ENCODE data around the gene M1AP.

The M1AP gene

DNA sequence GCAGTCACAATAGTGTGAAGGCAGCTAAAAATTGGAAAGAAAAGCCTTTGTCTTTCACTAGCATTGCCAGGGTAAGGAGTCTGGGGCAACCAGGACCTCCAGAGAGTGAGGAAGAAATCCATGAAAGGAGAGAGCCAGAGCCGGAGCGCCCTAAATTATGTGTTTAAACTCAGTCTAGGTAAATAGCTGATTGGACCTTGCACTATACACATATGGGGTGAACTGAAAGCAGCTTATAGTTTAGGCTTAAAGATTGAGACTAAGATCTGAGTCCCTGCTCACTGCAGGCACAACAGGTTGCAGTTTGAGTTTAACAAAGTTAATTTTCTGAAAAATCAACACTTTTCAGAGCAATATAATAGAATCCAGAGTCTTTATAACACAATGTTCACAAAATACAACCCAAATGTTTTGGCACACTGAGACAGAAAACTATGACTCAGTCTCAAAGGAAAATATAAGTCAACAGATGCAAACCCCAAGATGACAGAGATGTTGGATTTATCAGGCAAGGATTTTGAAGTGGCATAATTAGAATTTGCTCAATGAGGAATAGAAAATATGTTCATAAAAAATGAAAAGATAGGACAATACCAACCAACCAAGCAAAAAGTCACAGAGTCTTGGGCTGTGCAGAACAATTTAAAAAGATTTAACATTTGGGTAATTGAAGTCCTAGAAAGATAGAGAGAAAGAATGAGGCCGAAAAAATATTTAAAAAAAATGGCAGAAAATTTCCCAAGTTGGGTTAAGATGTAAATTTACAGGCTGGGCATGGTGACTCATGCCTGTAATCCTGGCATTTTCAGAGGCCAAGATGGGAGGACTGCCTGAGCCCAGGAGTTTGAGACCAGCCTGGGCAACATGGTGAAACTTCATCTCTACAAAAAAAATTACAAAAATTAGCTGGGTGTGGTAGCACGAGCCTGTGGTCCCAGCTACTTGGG, 54.0 kb downstream of the M1AP start:
- FAIRE-seq: no peak

DNA sequence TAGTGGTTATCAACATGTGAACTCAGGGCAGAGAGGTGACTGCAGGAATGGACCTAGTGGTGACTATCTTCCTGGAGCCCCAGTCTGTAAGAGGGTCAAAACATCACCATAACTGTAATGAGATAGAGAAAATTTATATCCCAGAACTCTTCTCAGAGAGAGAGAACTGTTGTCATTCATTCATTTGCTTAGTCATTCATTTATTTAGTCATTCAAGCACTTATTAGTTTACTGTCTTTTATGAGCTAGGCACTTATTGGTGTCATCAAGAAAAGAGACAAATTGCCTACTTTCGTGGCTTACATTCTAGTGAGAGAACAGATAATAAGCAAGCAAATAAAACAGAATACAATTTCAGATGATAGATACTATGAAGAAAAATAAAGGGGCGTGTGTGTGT, 59.5 kb downstream of the M1AP start:
- no peak for FAIRE-seq

DNA sequence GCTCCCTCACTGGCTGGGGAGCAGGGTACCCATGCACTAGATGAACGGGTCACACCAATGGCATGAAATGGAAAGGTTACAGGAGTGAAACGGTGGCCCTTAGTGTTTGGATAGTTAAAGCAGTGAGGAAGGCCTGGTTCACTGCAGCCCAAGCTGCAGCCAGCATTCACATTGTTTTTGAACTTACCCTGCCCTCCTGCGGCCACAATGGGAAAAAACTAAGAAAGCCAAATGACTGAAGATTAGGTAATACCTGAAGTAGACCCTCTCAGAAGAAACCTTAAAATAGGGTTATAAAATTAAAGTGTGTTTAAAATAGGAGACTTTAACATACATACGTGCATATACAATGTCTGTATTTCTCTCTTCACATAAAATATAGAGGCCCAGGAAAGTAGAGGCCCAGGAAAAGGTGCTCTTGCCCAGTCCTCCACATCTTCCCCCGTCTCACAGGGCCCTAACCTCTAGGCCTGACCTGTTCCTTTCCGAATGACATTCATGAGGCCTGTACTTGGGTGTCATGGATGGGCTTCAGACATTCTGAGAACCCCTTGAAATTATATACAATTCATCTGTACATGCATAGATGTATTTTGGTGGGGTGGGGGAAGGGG, 60.4 kb downstream of the M1AP start:
- FAIRE-seq: no peak

GRCh38 chr2:74585406-74586185, 62.5 kb downstream of the M1AP start:
- FAIRE-seq: no peak

- FAIRE-seq: no peak
Measured at GRCh38 chr2:74584088-74584645, 64.0 kb downstream of the M1AP start.

GRCh38 chr2:74583504-74583903, 64.6 kb downstream of the M1AP start:
- FAIRE-seq: no peak

DNA sequence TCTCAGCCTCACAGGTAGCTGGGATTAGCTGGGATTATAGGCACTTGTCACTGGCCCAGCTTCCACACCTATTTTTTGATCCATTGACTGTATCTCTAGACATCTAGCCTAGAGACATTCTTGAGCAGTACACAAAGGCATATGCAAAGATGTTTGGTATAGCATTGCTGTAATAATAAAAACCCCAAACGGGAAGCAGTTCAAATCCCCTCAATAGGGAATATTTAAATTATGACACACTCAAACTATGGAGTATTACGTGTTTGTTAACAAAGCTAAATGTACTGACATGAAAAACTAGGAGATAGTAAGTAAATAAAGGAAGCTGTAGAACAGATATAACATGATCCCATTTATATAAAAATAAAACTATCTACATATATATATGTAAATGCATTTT, 65.9 kb downstream of the M1AP start:
- no peak for FAIRE-seq

DNA sequence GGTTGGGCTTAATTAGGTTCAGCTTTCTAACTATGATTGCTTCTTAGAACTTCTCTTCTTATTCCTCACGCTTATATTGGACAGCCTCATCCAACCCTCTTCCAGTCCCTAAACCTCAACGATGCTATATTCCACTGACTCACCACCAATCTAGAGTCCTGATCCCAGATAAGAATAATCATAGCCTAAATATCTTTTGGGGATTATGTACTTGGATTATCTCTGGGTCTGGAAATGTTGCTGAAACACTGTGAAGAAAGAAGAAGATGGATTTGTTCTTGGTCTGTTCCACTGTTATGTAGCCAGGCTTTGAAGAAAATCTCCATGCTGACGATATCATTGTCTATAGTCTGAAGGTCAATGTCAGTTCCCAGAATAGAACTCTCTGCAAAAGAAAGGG, 66.7 kb downstream of the M1AP start:
- FAIRE-seq: no peak

- no peak for FAIRE-seq
Measured at GRCh38 chr2:74578408-74578807, 69.7 kb downstream of the M1AP start.

DNA sequence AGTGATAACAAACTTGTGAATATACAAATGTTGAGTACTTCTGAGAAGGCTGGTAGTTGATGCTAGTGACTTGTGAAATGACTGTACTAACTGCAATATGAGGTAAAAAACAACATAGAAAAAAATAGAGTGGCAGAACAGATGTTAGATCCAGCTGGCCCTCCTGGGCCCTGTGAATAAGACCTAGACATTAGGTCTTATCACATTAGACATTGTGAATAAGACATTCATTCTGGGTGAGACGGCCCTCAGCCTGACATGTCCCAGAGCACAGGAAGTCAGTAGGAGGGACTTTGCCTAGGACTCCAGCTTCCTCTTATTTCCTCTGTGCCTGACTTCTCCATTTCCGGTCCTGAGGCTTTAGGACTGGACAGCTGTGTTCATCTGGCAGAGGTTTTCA, 70.7 kb downstream of the M1AP start:
- no peak for FAIRE-seq

- no peak for FAIRE-seq
Measured at GRCh38 chr2:74576863-74577229, 71.3 kb downstream of the M1AP start.

DNA sequence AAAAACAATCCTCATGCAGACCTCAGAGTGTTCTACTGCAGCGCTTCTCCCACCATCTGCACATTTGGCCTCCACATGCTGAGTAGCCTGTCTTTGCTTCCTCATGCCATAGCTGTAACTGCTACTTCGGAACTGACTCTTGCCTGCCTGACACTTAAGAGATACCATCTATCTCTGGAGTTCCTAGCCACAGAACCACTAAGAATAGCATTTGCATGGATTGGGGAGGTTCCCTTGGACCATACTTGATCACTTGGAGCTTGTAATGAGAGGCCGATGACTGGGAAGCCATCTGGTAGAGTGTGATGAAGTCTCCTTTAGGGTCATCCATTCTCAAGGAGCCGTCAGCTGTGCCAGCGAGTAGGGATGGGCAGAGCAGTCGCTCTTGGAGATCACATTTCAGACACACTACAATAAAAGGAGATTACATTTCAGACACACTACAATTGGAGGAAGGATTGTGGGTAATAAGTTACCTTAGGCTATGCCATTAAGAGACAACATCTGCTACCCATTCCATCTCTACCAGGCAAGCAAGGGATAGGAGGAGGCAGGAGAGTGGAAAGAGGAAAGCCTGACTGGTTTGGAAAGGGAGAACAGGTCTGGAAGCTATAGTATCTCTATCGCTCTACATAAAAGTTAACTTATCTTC, 71.8 kb downstream of the M1AP start:
- FAIRE-seq: no peak

DNA sequence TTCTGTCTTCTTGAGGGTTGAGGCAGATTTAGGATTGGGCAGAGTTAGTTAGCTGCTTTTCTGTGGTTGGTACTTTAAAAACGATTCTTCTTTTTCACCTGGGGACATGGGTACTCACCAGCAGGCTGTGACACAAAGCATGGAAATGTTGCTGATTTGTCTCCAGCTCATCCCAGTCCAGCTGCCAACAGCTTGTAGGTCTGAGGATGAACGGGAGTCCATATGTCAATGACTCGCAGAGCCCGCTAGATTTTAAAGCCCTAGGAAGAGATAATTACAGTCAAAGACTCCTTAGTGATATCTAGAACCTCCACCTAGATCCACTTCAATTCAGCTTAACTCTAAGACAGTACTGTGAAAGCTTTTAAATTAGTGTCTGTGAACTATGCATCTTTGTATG, 72.8 kb downstream of the M1AP start:
- FAIRE-seq: no peak

GRCh38 chr2:74573747-74574562, 74.2 kb downstream of the M1AP start:
- FAIRE-seq: no peak

DNA sequence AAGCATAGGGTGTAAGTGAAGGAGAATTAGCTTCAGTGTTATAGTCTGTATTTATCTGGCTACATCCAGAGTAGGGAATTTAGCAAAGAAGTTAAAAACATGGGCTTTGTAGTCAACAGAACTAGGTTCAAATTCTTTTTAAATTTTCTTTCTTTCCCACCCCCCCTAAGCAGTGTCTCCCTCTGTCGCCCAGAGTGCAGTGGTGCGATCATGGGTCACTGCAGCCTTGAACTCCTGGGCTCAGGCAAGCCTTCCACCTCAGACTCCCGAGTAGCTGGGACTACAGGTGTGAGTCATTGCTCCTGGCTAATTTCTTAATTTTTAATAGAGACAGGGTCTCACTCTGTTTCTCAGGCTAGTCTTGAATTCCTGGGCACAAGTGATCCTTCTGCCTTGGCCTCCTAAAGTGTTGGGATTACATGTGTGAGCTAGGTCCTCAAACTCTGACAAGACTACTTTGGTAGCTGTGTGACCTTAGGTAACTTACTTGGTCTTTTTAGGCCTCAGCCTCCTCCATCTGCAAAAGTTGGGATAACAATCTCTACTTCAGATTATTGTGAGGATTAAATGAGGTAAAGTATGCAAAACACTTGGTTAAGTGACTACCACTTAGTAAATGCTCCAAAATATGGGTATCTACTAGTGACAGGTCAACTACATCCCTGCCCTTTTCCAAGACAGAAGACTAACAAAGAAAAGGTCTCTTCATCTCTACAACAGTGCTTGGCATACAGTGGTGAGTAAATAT, 75.8 kb downstream of the M1AP start:
- no peak for FAIRE-seq

GRCh38 chr2:74571058-74571457, 77.1 kb downstream of the M1AP start:
- no peak for FAIRE-seq

DNA sequence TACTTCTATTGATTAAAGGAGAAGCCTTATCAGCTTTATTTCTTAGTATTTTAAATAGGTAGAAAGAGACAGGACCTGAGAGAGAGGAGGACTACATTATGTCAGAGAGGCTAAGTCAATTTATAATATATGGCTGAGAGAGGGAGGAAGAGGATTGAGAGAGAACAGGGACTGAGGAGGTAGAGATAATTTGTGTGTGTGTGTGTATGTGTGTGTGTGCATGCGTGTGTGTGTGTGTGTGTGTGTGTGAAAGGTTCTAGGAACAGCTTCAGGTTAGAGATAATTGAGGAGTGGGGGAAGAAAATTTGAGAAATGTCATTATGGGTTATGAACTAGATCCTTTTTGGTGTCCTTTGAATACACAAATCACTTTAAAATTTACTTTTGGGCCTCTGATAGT, 78.4 kb downstream of the M1AP start:
- no peak for FAIRE-seq

GRCh38 chr2:74567881-74568280, 80.2 kb downstream of the M1AP start:
- no peak for FAIRE-seq

DNA sequence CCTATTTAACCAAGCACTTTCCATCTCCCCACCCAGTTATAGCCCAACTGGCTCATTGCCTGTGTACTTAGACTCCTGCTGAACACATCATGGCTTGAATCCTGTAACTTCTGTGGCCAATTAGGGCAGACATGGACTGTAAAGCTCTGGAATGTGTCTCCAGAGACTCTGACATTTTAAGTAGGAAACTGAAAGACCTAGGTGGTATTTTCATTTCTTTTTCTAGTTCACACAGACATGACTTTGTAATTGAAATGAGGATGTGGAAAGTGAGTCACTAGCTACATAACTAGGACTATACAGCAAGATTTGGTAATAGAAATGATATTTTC, 81.4 kb downstream of the M1AP start:
- FAIRE-seq: no peak

DNA sequence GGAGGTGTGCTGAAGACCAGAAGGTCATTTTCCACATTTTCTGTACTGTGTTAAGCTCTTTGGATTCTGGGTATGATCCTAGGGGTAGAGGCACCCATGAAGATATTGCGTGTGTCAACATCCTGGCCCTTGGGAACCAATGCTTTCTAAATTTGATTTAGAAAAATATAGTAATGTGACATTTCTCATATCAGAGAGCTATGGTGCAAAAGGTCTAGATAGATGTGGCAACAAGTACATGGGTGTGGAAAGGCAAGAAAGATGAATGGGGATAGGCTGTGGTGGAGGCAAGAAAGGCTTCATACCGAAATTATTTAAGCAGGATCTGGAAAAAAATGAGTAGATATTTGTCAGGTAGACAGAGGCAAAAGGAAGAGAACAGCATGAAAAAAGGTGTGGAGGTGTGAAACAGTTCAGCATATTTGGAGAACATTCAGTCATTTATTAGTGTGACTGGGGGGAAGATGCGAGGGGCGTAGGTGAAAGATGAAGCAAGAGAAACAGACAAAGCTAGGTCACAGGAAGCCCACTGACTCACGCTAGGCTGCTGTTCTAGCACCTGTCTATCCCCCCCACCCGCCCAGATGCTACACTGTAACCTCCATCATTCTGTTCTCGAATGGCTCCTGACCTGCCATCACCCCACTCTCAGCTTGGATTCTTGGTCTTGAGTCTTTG, 81.9 kb downstream of the M1AP start:
- no peak for FAIRE-seq

GRCh38 chr2:74564222-74564621, 83.9 kb downstream of the M1AP start:
- no peak for FAIRE-seq
